ENCODE measurements around the gene MXD3. TPM values are rescaled to one million over a fixed set of nuclear protein-coding genes. Genes with fewer than 3 reads are reported as not detected.
"Not testable (repeated sequence)": the region's sequence is repeated elsewhere in the genome, so short reads cannot be mapped to it uniquely, and the experiment has no call there.

MXD3 gene
- total RNA-seq, 2 experiments from 2014 or later, result 74.1 to 75.0 TPM

GRCh38 chr5:177354256-177354655 is 42.6 kb upstream of the MXD3 start:
- H3K9me3 Mint-ChIP-seq, result peaks cover 18% of the 10 kb centered on the region
- peaks cover 36% of the 10 kb centered on the region for H3K36me3 Mint-ChIP-seq (ENCODE audit: low read depth)
- no peak overlapping the region for H3K4me3 Mint-ChIP-seq
- ChIA-PET POLR2A (interaction anchor here (0.7 to 2.0 kb wide), 2 partner anchors 42 to 44 kb away, joined by 4 read pairs; no protein-coding TSS in a partner anchor), CTCF (interaction anchor here (1.6 kb wide), 1 partner anchor 101 kb away, joined by 7 read pairs; no protein-coding TSS in a partner anchor)
- DNase-seq, result no peak
- peaks cover 73% of the 10 kb centered on the region for H3K4me1 Mint-ChIP-seq
- H3K27ac Mint-ChIP-seq, result no peak overlapping the region
- no peaks in the 10 kb centered on the region for H3K27me3 Mint-ChIP-seq

DNA sequence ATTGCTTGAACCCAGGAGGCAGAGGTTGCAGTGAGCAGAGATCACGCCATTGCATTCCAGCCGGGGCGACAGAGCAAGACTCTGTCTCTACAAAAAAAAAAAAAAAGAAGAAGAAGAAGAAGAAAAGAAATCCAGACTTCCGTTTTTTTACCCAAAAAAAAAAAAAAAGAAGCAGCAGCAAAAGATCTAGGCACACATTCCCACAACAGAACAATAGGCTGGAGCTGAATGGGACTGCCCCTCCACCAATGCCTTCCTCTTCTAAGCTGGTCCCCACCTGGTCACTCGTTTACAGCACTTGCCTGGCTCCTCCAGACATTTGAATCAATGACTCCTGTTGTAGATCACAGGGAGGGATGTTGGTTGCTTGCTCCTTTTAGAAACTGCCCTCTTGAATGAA is 41.4 kb upstream of the MXD3 start:
- H3K4me3 Mint-ChIP-seq, result peak overlapping the region; percentile 25
- H3K4me1 Mint-ChIP-seq, result peaks cover 69% of the 10 kb centered on the region
- ChIA-PET CTCF (interaction anchor here (0.6 to 4.1 kb wide), 5 partner anchors 19 to 149 kb away, joined by 3 to 28 read pairs (median 5); no protein-coding TSS in a partner anchor), POLR2A (interaction anchor here (0.6 to 3.1 kb wide), 3 partner anchors 23 to 102 kb away, joined by 5 to 10 read pairs (median 8); no protein-coding TSS in a partner anchor)
- no peak overlapping the region for H3K27ac Mint-ChIP-seq
- H3K27me3 Mint-ChIP-seq, result no peaks in the 10 kb centered on the region
- H3K9me3 Mint-ChIP-seq, result peaks cover 18% of the 10 kb centered on the region
- DNase-seq, result no peak
- H3K36me3 Mint-ChIP-seq (ENCODE audit: low read depth), result peaks cover 31% of the 10 kb centered on the region

DNA sequence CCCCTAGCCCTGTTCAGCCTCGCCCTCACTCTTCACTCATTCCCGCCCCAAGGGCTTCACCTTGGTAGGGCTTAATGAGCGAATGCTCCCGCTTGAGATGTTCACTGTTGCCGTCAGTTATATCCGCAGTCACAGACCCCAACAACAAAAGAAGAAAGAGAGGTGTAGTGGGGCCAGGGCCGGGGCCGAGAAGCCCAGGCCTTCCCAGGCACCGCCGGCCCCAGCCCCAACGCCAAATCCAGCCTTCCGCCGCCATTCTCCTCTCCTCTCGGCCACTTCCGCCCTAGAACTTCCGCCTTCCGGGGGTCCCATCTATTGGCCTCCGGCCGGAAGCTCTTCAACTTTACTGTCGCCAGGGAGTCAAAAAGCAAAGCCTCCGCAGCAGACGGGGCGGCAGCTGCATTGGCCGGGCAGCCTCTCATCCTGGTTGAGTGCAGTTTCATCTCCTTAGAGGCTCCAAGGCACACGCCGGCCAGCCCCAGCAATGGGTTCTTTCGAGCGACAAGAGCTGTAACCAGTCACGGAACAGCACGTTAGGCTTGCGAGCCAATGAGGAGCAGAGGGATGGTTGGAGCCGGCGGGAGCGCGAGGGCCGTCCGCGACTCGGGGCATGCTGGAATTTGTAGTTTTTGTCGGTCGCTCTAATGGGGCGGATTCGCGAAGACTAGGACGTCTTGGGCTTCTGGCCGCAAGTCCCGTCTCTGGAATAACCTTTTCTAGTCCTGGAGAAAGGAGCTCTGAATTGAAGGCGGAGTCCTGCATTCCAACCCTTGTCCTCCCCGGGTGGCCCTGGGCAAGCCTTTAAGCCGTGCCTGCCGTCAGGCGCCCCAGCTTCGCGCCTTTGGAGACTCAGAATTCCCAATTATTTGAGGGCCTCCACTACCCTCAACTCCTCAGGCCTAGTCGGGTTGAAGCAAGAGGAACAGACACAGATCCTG is 40.0 kb upstream of the MXD3 start, which contains the start of gene LMAN2:
TSS of gene LMAN2 (minus strand) at position 277 of the 938 bp plus-strand sequence. CDS start at position 256, 21 bp downstream.
- ChIA-PET CTCF (interaction anchor here (1.0 to 4.3 kb wide), 16 partner anchors 9 to 238 kb away, joined by 3 to 28 read pairs (median 5); no protein-coding TSS in a partner anchor), POLR2A (interaction anchor here (0.6 to 3.8 kb wide), 33 partner anchors 10 to 366 kb away, joined by 3 to 48 read pairs (median 5); partner anchors contain the start of genes B4GALT7, DDX41, DOK3 and F12)
- H3K27me3 Mint-ChIP-seq, result no peaks in the 10 kb centered on the region
- H3K9me3 Mint-ChIP-seq, result peaks cover 18% of the 10 kb centered on the region
- H3K36me3 Mint-ChIP-seq (ENCODE audit: low read depth), result peaks cover 40% of the 10 kb centered on the region
- DNase-seq, result peak; percentile 94
- H3K27ac Mint-ChIP-seq, result peak within 1 kb of the TSS; percentile 99
- H3K4me3 Mint-ChIP-seq, result peak within 1 kb of the TSS; percentile 90
- peaks cover 70% of the 10 kb centered on the region for H3K4me1 Mint-ChIP-seq

DNA sequence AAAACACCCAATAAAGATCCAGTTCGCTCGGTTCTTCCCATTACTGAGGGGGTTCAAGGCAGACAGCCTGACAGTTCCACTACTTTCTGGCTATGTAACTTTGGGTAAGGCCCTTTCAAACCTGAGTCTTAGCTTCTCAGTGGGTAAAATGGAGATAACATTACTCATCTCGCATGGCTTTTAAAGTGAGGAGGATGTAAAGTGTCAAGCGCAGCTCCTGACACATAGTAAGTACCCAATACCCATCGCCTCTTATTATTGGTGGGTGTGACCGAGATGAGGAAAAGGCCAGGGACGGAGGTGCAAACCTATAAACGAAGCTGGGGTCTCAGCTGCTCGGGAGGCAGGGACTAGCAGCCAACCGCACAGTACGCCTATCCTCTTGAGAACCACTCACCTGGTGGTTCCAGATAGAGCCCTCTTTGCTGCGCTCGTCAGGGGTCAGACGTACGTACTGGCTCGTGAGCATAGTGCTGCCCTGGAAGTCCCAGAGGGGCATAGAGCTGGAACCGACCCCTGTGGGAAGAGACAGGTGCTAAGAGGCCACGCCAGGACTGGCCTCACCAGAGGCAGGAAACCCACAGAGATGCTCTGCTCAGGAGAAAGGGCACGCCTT is 39.2 kb upstream of the MXD3 start:
- Mint-ChIP-seq H3K9me3 (peaks cover 18% of the 10 kb centered on the region), H3K27me3 (no peaks in the 10 kb centered on the region), H3K27ac (peak overlapping the region; percentile 99), H3K36me3 (ENCODE audit: low read depth) (peaks cover 44% of the 10 kb centered on the region), H3K4me3 (peak overlapping the region; percentile 90), H3K4me1 (peaks cover 68% of the 10 kb centered on the region)
- CTCF ChIA-PET, result interaction anchor here (0.8 to 4.3 kb wide), 14 partner anchors 9 to 237 kb away, joined by 3 to 28 read pairs (median 6); no protein-coding TSS in a partner anchor
- no peak for DNase-seq
- POLR2A ChIA-PET, result interaction anchor here (0.6 to 3.8 kb wide), 28 partner anchors 9 to 233 kb away, joined by 3 to 48 read pairs (median 6); partner anchors contain the start of genes DOK3, GRK6, MXD3 and NSD1

DNA sequence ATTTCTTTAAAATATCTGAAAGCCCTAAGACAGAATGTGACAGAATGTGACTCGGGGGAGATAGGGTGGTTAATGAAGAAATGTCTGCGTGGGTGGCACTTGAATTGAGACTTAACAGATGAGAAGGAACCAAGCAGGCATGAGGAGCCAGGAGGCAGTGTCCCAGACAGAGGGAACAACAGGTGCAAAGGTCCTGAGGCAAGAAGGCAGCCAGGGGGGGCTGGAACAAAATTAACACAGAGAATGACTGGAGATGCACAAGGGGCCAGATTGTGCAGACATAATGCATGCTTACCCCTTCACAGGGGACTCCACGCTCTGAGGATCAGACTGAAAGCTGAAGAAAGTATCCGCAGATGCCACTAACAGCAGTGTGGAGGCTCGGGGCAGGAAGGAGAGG is 38.1 kb upstream of the MXD3 start:
- no peak for DNase-seq
- Mint-ChIP-seq H3K36me3 (ENCODE audit: low read depth) (peaks cover 38% of the 10 kb centered on the region), H3K4me3 (peak overlapping the region; percentile 90), H3K27ac (peak overlapping the region; percentile 99), H3K4me1 (peaks cover 60% of the 10 kb centered on the region), H3K27me3 (no peaks in the 10 kb centered on the region), H3K9me3 (peaks cover 7% of the 10 kb centered on the region)
- ChIA-PET CTCF (interaction anchor here (1.1 to 4.3 kb wide), 5 partner anchors 22 to 150 kb away, joined by 3 to 28 read pairs (median 9); no protein-coding TSS in a partner anchor), POLR2A (interaction anchor here (2.7 to 3.8 kb wide), 8 partner anchors 11 to 82 kb away, joined by 10 to 48 read pairs (median 22); partner anchors contain the start of genes MXD3, PRELID1 and RAB24)

- peaks cover 57% of the 10 kb centered on the region for H3K4me1 Mint-ChIP-seq
- H3K4me3 Mint-ChIP-seq, result peak overlapping the region; percentile 90
- CTCF ChIA-PET, result interaction anchor here (1.0 to 4.3 kb wide), 7 partner anchors 31 to 151 kb away, joined by 3 to 17 read pairs (median 3); no protein-coding TSS in a partner anchor
- POLR2A ChIA-PET, result interaction anchor here (1.0 to 3.8 kb wide), 4 partner anchors 12 to 46 kb away, joined by 3 to 37 read pairs (median 22); partner anchors contain the start of genes PRELID1 and RAB24
- no peak overlapping the region for H3K27ac Mint-ChIP-seq
- peaks cover 35% of the 10 kb centered on the region for H3K36me3 Mint-ChIP-seq (ENCODE audit: low read depth)
- no peaks in the 10 kb centered on the region for H3K27me3 Mint-ChIP-seq
- peaks cover 2% of the 10 kb centered on the region for H3K9me3 Mint-ChIP-seq
- DNase-seq, result no peak
Measured at GRCh38 chr5:177349362-177349647, 37.6 kb upstream of the MXD3 start.

- Mint-ChIP-seq H3K36me3 (ENCODE audit: low read depth) (peaks cover 41% of the 10 kb centered on the region), H3K27ac (no peak overlapping the region), H3K4me3 (no peak overlapping the region), H3K4me1 (peaks cover 55% of the 10 kb centered on the region), H3K27me3 (no peaks in the 10 kb centered on the region), H3K9me3 (no peaks in the 10 kb centered on the region)
- no peak for DNase-seq
- POLR2A ChIA-PET, result interaction anchor here (1.1 kb wide), 1 partner anchor 42 kb away, joined by 3 read pairs; no protein-coding TSS in a partner anchor
- CTCF ChIA-PET, result interaction anchor here (1.2 to 4.3 kb wide), 3 partner anchors 12 to 38 kb away, joined by 3 to 16 read pairs (median 4); no protein-coding TSS in a partner anchor
Measured at GRCh38 chr5:177347699-177348098, 36.0 kb upstream of the MXD3 start.

DNA sequence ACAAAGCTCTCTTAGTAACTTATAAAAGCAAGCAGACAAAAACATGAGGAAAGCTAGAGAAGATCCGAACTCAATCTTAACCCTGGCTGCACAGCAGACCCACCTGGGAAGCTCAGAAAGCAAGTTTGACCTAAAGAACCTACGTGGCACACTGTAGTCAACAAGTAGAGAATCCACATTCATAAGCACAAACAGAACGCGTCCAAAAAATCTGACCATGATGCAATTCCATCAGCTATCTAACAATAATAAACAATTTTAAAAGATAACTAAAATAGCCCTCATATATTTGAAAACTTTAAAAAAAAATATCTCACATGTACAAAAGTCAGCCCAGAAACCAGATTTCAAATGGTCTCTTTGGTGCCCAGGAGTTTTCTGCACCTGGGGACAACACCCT is 35.1 kb upstream of the MXD3 start:
- DNase-seq, result no peak
- ChIA-PET POLR2A (interaction anchor here (0.7 to 1.1 kb wide), 2 partner anchors 11 to 43 kb away, joined by 3 to 4 read pairs; partner anchors contain the start of gene RGS14), CTCF (interaction anchor here (0.8 to 4.3 kb wide), 5 partner anchors 11 to 37 kb away, joined by 3 to 16 read pairs (median 4); no protein-coding TSS in a partner anchor)
- H3K27ac Mint-ChIP-seq, result no peak overlapping the region
- no peak overlapping the region for H3K4me3 Mint-ChIP-seq
- H3K36me3 Mint-ChIP-seq (ENCODE audit: low read depth), result peaks cover 47% of the 10 kb centered on the region
- no peaks in the 10 kb centered on the region for H3K9me3 Mint-ChIP-seq
- peaks cover 49% of the 10 kb centered on the region for H3K4me1 Mint-ChIP-seq
- H3K27me3 Mint-ChIP-seq, result no peaks in the 10 kb centered on the region

DNA sequence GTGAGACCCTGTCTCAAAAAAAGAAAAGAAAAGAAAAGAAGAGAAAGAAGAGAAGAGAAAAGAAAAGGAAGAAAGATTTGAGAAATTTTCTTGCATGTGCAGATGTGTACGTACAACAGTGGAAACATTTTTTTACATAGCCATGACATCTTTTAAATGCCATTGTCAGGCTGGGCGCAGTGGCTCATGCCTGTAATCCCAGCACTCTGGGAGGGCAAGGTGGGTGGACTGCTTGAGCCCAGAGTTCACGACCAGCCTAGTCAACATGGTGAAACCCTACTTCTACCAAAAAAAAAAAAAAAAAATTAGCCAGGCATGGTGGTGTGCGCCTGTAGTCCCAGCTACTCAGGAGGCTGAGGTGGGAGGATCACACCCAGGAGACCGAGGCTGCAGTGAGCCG is 33.2 kb upstream of the MXD3 start:
- Mint-ChIP-seq H3K9me3 (peaks cover 4% of the 10 kb centered on the region), H3K27ac (no peak overlapping the region), H3K4me3 (no peak overlapping the region), H3K36me3 (ENCODE audit: low read depth) (peaks cover 59% of the 10 kb centered on the region), H3K4me1 (peaks cover 48% of the 10 kb centered on the region), H3K27me3 (no peaks in the 10 kb centered on the region)
- DNase-seq, result no peak
- ChIA-PET POLR2A (interaction anchor here (0.6 kb wide), 2 partner anchors 17 to 29 kb away, joined by 3 read pairs; no protein-coding TSS in a partner anchor), CTCF (interaction anchor here (0.6 kb wide), 1 partner anchor 42 kb away, joined by 4 read pairs; no protein-coding TSS in a partner anchor)

- no peak for DNase-seq
- ChIA-PET CTCF (interaction anchor here (0.8 to 1.0 kb wide), 2 partner anchors 28 to 113 kb away, joined by 3 read pairs; no protein-coding TSS in a partner anchor), POLR2A (no interaction called here)
- no peak overlapping the region for H3K27ac Mint-ChIP-seq
- H3K4me3 Mint-ChIP-seq, result no peak overlapping the region
- H3K27me3 Mint-ChIP-seq, result no peaks in the 10 kb centered on the region
- peaks cover 47% of the 10 kb centered on the region for H3K4me1 Mint-ChIP-seq
- peaks cover 59% of the 10 kb centered on the region for H3K36me3 Mint-ChIP-seq (ENCODE audit: low read depth)
- H3K9me3 Mint-ChIP-seq, result peaks cover 8% of the 10 kb centered on the region
Measured at GRCh38 chr5:177343777-177344176, 32.1 kb upstream of the MXD3 start.

GRCh38 chr5:177343000-177343399 is 31.3 kb upstream of the MXD3 start:
- H3K27ac Mint-ChIP-seq, H3K9me3 Mint-ChIP-seq, H3K27me3 Mint-ChIP-seq, H3K4me3 Mint-ChIP-seq, POLR2A ChIA-PET, DNase-seq: not testable (repeated sequence)
- Mint-ChIP-seq H3K4me1 (peaks cover 47% of the 10 kb centered on the region), H3K36me3 (ENCODE audit: low read depth) (peaks cover 63% of the 10 kb centered on the region)
- CTCF ChIA-PET, result interaction anchor here (1.1 to 1.4 kb wide), 2 partner anchors 25 to 33 kb away, joined by 4 read pairs; no protein-coding TSS in a partner anchor

GRCh38 chr5:177339107-177339638 is 27.5 kb upstream of the MXD3 start:
- Mint-ChIP-seq H3K4me1 (peaks cover 28% of the 10 kb centered on the region), H3K27me3 (no peaks in the 10 kb centered on the region), H3K4me3 (no peak overlapping the region), H3K27ac (peak overlapping the region; percentile 74), H3K36me3 (ENCODE audit: low read depth) (peaks cover 71% of the 10 kb centered on the region), H3K9me3 (peaks cover 8% of the 10 kb centered on the region)
- ChIA-PET POLR2A (interaction anchor here (0.9 to 1.8 kb wide), 3 partner anchors 10 to 16 kb away, joined by 3 to 6 read pairs (median 3); partner anchors contain the start of gene LMAN2), CTCF (no interaction called here)
- DNase-seq, result no peak

Measured in activated CD4-positive, alpha-beta memory T cell treated with anti-CD3 and anti-CD28 coated beads, Interleukin-2, amount 10 ng/mL, durations not matched to agents 7 days and 5 days (primary cell).